Measurements from ENCODE around the gene STAG1.
"Not testable (repeated sequence)": the region's sequence is repeated elsewhere in the genome, so short reads cannot be mapped to it uniquely, and the experiment has no call there.

Gene STAG1

GRCh38 chr3:136642711-136643110 lies 109.5 kb downstream of the STAG1 start:
- no peak for DNase-seq

GRCh38 chr3:136639069-136639468 lies 113.1 kb downstream of the STAG1 start:
- DNase-seq = no peak

- no peak for DNase-seq
These were observed 115.0 kb downstream of the STAG1 start for GRCh38 chr3:136637176-136637575.

- no peak for DNase-seq
These were observed 117.4 kb downstream of the STAG1 start for GRCh38 chr3:136634821-136635220.

GRCh38 chr3:136632625-136633081 lies 119.5 kb downstream of the STAG1 start:
- no peak for DNase-seq

GRCh38 chr3:136631424-136631823 lies 120.8 kb downstream of the STAG1 start:
- DNase-seq = no peak

GRCh38 chr3:136630915-136631314 lies 121.3 kb downstream of the STAG1 start:
- no peak for DNase-seq

GRCh38 chr3:136626493-136626892 lies 125.7 kb downstream of the STAG1 start:
- DNase-seq = no peak

GRCh38 chr3:136624894-136625815 lies 127.0 kb downstream of the STAG1 start:
- DNase-seq = no peak

- no peak for DNase-seq
These were observed 127.8 kb downstream of the STAG1 start for GRCh38 chr3:136624371-136624770.

GRCh38 chr3:136621628-136622027 lies 130.6 kb downstream of the STAG1 start:
- DNase-seq = no peak

- no peak for DNase-seq
These were observed 131.7 kb downstream of the STAG1 start for GRCh38 chr3:136620436-136620835.

GRCh38 chr3:136617969-136618525 lies 134.1 kb downstream of the STAG1 start:
- DNase-seq = not testable (repeated sequence)

GRCh38 chr3:136617198-136617597 lies 135.0 kb downstream of the STAG1 start:
- no peak for DNase-seq

GRCh38 chr3:136612512-136612911 lies 139.7 kb downstream of the STAG1 start:
- no peak for DNase-seq

- no peak for DNase-seq
These were observed 145.2 kb downstream of the STAG1 start for GRCh38 chr3:136606990-136607389.

- not testable (repeated sequence) for DNase-seq
These were observed 146.0 kb downstream of the STAG1 start for GRCh38 chr3:136606216-136606615.

- no peak for DNase-seq
These were observed 147.2 kb downstream of the STAG1 start for GRCh38 chr3:136604961-136605360.

GRCh38 chr3:136602818-136603217 lies 149.4 kb downstream of the STAG1 start:
- no peak for DNase-seq

- DNase-seq = no peak
These were observed 156.1 kb downstream of the STAG1 start for GRCh38 chr3:136595913-136596697.

- no peak for DNase-seq
These were observed 165.6 kb downstream of the STAG1 start for GRCh38 chr3:136586580-136586979.

- DNase-seq = no peak
These were observed 167.4 kb downstream of the STAG1 start for GRCh38 chr3:136584728-136585127.

- DNase-seq = no peak
These were observed 168.4 kb downstream of the STAG1 start for GRCh38 chr3:136583823-136584222.

- DNase-seq = no peak
These were observed 174.4 kb downstream of the STAG1 start for GRCh38 chr3:136577791-136578190.
